Coronary artery (tissue), 2 donors: ENCODE results near the gene KCNMB3.

Experiments used
- DNase-seq: peaks from one replicate; pipeline ENCODE4 v3.0.0-alpha.2; 2017; ENCODE audit warnings: low spot score
- H3K27ac ChIP-seq, 2 donors: fragments of 200-600 bp; sonication (generic); one replicate each; pipeline ENCODE4 v1.5.1; 2016 to 2019
- H3K4me3 ChIP-seq: fragments of 200-600 bp; sonication (generic); 2 replicates; pipeline ENCODE4 v1.5.1; 2016; ENCODE audit warnings: mild to moderate bottlenecking, moderate library complexity
- CTCF ChIP-seq: fragments of 200-600 bp; sonication (generic); IDR thresholded peaks from one replicate; pipeline ENCODE4 v1.5.1; 2019; ENCODE audit warnings: antibody characterized with exemption

KCNMB3 gene

DNA sequence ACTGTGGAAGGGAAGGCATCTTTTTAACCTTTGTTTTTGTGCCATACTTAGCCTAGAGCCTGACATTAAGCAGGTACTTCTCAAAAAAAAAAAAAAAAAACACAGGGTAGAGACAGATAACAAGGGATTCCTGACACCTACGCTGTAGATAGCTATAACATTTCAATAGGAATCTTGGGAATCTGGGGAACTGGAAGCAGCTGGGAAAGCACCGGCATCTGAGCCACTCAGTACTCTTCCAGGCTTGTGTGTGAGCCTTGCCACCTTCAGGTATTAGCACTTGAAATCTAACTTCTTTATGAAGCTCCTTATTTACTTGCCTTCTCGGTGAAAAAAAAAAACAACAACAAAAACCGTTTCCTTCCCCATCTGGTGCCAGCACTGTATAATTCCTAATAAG, 56.0 kb downstream of the KCNMB3 start:
- no peak for TF ChIP-seq CTCF
- Histone ChIP-seq H3K27ac (no peak overlapping the region), H3K4me3 (no peak overlapping the region)
- DNase-seq = no peak
